ENCODE results near the gene TDP1.

Gene TDP1

GRCh38 chr14:89947344-89947743 is 8.4 kb upstream of the TDP1 start:
- no peak for DNase-seq

- DNase-seq, result no peak
Observed at GRCh38 chr14:89952576-89952975, 3.2 kb upstream of the TDP1 start.

GRCh38 chr14:89953602-89954001 is 2.1 kb upstream of the TDP1 start:
- DNase-seq, result no peak

- peak; percentile 98 to 99 for DNase-seq
Observed at GRCh38 chr14:89954070-89955021, 1.4 kb upstream of the TDP1 start, which contains the start of gene EFCAB11. Gene EFCAB11, minus strand, starts transcription at chr14:89954730. Its CDS starts 70 bp downstream, at chr14:89954660.

- peak in 1 of 2 experiments; percentile 63 for DNase-seq
Observed at GRCh38 chr14:89955022-89955744, 544 bp upstream of the TDP1 start.

GRCh38 chr14:89956661-89957009 is 908 bp downstream of the TDP1 start:
- no peak for DNase-seq

GRCh38 chr14:89957376-89957775 is 1.6 kb downstream of the TDP1 start:
- DNase-seq, result no peak

GRCh38 chr14:89957791-89958190 is 2.1 kb downstream of the TDP1 start:
- DNase-seq, result no peak

- DNase-seq, result no peak
Observed at GRCh38 chr14:89958966-89959365, 3.2 kb downstream of the TDP1 start.

- DNase-seq, result no peak
Observed at GRCh38 chr14:89959853-89960445, 4.2 kb downstream of the TDP1 start.

GRCh38 chr14:89960914-89961313 is 5.2 kb downstream of the TDP1 start:
- no peak for DNase-seq

GRCh38 chr14:89963288-89963978 is 7.7 kb downstream of the TDP1 start:
- no peak for DNase-seq

GRCh38 chr14:89965839-89966238 is 10.1 kb downstream of the TDP1 start:
- no peak for DNase-seq

- peak; percentile 10 to 75 for DNase-seq
Observed at GRCh38 chr14:89973234-89973823, 17.6 kb downstream of the TDP1 start.

- no peak for DNase-seq
Observed at GRCh38 chr14:89977668-89978067, 21.9 kb downstream of the TDP1 start.

GRCh38 chr14:89978656-89979055 is 22.9 kb downstream of the TDP1 start:
- DNase-seq, result no peak

- no peak for DNase-seq
Observed at GRCh38 chr14:89983375-89983774, 27.6 kb downstream of the TDP1 start.

GRCh38 chr14:89986462-89987160 is 30.9 kb downstream of the TDP1 start:
- peak in 1 of 2 experiments; percentile 14 for DNase-seq

- no peak for DNase-seq
Observed at GRCh38 chr14:89987161-89987475, 31.4 kb downstream of the TDP1 start.

- DNase-seq, result no peak
Observed at GRCh38 chr14:89988787-89989186, 33.1 kb downstream of the TDP1 start.

- DNase-seq, result no peak
Observed at GRCh38 chr14:89990218-89990617, 34.5 kb downstream of the TDP1 start.
